ENCODE results near the gene MCTP1.

Gene MCTP1

DNA sequence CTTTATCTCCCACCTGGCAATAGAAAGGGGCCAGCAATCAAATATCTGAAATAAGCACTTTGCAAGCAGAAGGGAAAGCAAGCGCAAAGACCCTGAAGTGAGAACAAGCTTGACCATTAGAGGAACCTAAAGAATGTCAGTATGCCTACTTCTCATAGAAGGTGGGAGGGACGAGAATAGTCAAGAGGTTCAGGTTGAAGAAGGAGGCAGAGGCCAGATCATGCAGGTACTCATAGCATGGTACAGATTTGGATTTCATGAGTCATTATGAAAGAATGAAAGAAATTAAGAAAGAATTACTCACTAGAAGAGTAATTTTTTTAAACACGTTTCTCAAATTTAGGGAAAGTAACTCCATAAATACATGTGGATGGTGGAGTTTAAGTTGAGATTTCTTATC is 33.7 kb downstream of the MCTP1 start:
- TF ChIP-seq ZNF565 (CRISPR knock-in tag; conservative IDR thresholded peaks at IDR 0.05; ENCODE audit: low read depth), result no peak
- no peak for TF ChIP-seq SNAI2 (CRISPR knock-in tag; IDR thresholded peaks at IDR 0.05)
- TF ChIP-seq, protein P1, sequence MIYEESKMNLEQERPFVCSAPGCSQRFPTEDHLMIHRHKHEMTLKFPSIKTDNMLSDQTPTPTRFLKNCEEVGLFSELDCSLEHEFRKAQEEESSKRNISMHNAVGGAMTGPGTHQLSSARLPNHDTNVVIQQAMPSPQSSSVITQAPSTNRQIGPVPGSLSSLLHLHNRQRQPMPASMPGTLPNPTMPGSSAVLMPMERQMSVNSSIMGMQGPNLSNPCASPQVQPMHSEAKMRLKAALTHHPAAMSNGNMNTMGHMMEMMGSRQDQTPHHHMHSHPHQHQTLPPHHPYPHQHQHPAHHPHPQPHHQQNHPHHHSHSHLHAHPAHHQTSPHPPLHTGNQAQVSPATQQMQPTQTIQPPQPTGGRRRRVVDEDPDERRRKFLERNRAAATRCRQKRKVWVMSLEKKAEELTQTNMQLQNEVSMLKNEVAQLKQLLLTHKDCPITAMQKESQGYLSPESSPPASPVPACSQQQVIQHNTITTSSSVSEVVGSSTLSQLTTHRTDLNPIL (CRISPR knock-in tag; IDR thresholded peaks at IDR 0.05; ENCODE audit: low read depth), result no peak
- TF ChIP-seq ZNF70 (CRISPR knock-in tag; IDR thresholded peaks at IDR 0.05), result no peak
- no peak for TF ChIP-seq OSR1 (CRISPR knock-in tag; IDR thresholded peaks at IDR 0.05)
- TF ChIP-seq BACH2 (CRISPR knock-in tag; IDR thresholded peaks at IDR 0.05; ENCODE audit: borderline replicate concordance), result no peak
- TF ChIP-seq TOX (CRISPR knock-in tag; IDR thresholded peaks at IDR 0.05; ENCODE audit: borderline replicate concordance), result no peak
- no peak for TF ChIP-seq ZC3H10 (CRISPR knock-in tag; IDR thresholded peaks at IDR 0.05)
- no peak for TF ChIP-seq GLIS3 (CRISPR knock-in tag; IDR thresholded peaks at IDR 0.05)
- TF ChIP-seq ISL1 (CRISPR knock-in tag; IDR thresholded peaks at IDR 0.05), result no peak
- no peak for TF ChIP-seq ARNTL (CRISPR knock-in tag; IDR thresholded peaks at IDR 0.05; ENCODE audit: borderline replicate concordance, low read depth)
- TF ChIP-seq ZNF8 (CRISPR knock-in tag; IDR thresholded peaks at IDR 0.05), result no peak
- TF ChIP-seq RARB (CRISPR knock-in tag; IDR thresholded peaks at IDR 0.05), result no peak
- TF ChIP-seq, protein P2, sequence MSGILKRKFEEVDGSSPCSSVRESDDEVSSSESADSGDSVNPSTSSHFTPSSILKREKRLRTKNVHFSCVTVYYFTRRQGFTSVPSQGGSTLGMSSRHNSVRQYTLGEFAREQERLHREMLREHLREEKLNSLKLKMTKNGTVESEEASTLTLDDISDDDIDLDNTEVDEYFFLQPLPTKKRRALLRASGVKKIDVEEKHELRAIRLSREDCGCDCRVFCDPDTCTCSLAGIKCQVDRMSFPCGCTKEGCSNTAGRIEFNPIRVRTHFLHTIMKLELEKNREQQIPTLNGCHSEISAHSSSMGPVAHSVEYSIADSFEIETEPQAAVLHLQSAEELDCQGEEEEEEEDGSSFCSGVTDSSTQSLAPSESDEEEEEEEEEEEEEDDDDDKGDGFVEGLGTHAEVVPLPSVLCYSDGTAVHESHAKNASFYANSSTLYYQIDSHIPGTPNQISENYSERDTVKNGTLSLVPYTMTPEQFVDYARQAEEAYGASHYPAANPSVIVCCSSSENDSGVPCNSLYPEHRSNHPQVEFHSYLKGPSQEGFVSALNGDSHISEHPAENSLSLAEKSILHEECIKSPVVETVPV (CRISPR knock-in tag; IDR thresholded peaks at IDR 0.05), result no peak
- no peak for ATAC-seq

DNA sequence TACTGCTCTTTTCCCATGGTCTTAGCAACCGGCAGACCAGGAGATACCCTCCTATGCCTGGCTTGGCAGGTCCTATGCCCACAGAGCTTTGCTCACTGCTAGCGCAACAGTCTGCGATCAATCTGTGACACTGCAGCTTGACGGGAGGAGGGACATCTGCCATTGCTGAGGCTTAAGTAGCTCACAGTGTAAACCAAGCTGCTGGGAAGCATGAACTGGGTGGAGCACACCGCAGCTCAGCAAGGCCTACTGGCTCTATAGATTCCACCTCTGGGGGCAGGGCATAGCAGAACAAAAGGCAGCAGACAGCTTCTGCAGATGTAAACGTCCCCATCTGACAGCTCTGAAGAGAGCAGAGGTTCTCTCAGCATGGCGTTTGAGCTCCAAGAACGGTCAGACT is 40.4 kb downstream of the MCTP1 start:
- TF ChIP-seq, protein P2 (CRISPR knock-in tag; IDR thresholded peaks at IDR 0.05), result no peak
- TF ChIP-seq TCF4 (CRISPR knock-in tag; IDR thresholded peaks at IDR 0.05; ENCODE audit: borderline replicate concordance) (no peak), PPARA (CRISPR knock-in tag; IDR thresholded peaks at IDR 0.05; ENCODE audit: borderline replicate concordance) (no peak), ZFP30 (CRISPR knock-in tag; IDR thresholded peaks at IDR 0.05) (no peak), ARNTL (CRISPR knock-in tag; IDR thresholded peaks at IDR 0.05; ENCODE audit: borderline replicate concordance, low read depth) (no peak), RARB (CRISPR knock-in tag; IDR thresholded peaks at IDR 0.05) (no peak), ZFP3 (CRISPR knock-in tag; IDR thresholded peaks at IDR 0.05) (no peak), ZNF8 (CRISPR knock-in tag; IDR thresholded peaks at IDR 0.05) (no peak), ZC3H10 (CRISPR knock-in tag; IDR thresholded peaks at IDR 0.05) (no peak), ZNF70 (CRISPR knock-in tag; IDR thresholded peaks at IDR 0.05) (no peak), ZNF565 (CRISPR knock-in tag; conservative IDR thresholded peaks at IDR 0.05; ENCODE audit: low read depth) (no peak), TOX (CRISPR knock-in tag; IDR thresholded peaks at IDR 0.05; ENCODE audit: borderline replicate concordance) (no peak), GLIS3 (CRISPR knock-in tag; IDR thresholded peaks at IDR 0.05) (no peak), ESRRG (CRISPR knock-in tag; IDR thresholded peaks at IDR 0.05) (no peak), BACH2 (CRISPR knock-in tag; IDR thresholded peaks at IDR 0.05; ENCODE audit: borderline replicate concordance) (no peak), CSDC2 (CRISPR knock-in tag; IDR thresholded peaks at IDR 0.05) (no peak)
- TF ChIP-seq, protein P1 (CRISPR knock-in tag; IDR thresholded peaks at IDR 0.05; ENCODE audit: low read depth), result no peak
- TF ChIP-seq, protein P3, sequence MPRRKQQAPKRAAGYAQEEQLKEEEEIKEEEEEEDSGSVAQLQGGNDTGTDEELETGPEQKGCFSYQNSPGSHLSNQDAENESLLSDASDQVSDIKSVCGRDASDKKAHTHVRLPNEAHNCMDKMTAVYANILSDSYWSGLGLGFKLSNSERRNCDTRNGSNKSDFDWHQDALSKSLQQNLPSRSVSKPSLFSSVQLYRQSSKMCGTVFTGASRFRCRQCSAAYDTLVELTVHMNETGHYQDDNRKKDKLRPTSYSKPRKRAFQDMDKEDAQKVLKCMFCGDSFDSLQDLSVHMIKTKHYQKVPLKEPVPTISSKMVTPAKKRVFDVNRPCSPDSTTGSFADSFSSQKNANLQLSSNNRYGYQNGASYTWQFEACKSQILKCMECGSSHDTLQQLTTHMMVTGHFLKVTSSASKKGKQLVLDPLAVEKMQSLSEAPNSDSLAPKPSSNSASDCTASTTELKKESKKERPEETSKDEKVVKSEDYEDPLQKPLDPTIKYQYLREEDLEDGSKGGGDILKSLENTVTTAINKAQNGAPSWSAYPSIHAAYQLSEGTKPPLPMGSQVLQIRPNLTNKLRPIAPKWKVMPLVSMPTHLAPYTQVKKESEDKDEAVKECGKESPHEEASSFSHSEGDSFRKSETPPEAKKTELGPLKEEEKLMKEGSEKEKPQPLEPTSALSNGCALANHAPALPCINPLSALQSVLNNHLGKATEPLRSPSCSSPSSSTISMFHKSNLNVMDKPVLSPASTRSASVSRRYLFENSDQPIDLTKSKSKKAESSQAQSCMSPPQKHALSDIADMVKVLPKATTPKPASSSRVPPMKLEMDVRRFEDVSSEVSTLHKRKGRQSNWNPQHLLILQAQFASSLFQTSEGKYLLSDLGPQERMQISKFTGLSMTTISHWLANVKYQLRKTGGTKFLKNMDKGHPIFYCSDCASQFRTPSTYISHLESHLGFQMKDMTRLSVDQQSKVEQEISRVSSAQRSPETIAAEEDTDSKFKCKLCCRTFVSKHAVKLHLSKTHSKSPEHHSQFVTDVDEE (CRISPR knock-in tag; IDR thresholded peaks at IDR 0.05), result no peak
- no peak for ATAC-seq

DNA sequence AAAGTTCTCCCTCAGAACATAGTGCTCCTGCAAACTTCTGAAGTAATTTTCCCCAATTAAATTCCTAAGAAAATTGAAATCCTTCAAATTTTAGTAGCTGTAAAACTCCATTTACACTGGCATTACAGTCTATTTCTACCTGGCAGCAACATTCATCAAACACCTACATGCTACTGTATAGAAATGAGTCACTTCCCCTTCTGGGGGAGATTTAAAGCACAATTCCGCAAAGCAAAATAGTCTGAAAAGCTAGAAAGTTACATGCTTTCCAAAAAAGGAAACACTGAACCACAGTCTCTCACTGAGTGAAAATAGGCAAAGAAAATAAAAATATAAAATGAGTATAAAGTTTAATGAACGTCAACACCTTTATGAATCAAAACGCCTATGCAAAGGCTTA is 43.3 kb downstream of the MCTP1 start:
- no peak for ATAC-seq
- TF ChIP-seq ZFP30 (CRISPR knock-in tag; IDR thresholded peaks at IDR 0.05) (no peak), SNAI2 (CRISPR knock-in tag; IDR thresholded peaks at IDR 0.05) (no peak), OSR1 (CRISPR knock-in tag; IDR thresholded peaks at IDR 0.05) (no peak), ZNF70 (CRISPR knock-in tag; IDR thresholded peaks at IDR 0.05) (no peak), ZNF8 (CRISPR knock-in tag; IDR thresholded peaks at IDR 0.05) (no peak), ZC3H10 (CRISPR knock-in tag; IDR thresholded peaks at IDR 0.05) (no peak), PPARA (CRISPR knock-in tag; IDR thresholded peaks at IDR 0.05; ENCODE audit: borderline replicate concordance) (no peak), ESRRG (CRISPR knock-in tag; IDR thresholded peaks at IDR 0.05) (no peak), TCF4 (CRISPR knock-in tag; IDR thresholded peaks at IDR 0.05; ENCODE audit: borderline replicate concordance) (no peak), ZFP3 (CRISPR knock-in tag; IDR thresholded peaks at IDR 0.05) (no peak), ISL1 (CRISPR knock-in tag; IDR thresholded peaks at IDR 0.05) (no peak)
- TF ChIP-seq, protein P2 (CRISPR knock-in tag; IDR thresholded peaks at IDR 0.05), result no peak
- TF ChIP-seq, protein P3 (CRISPR knock-in tag; IDR thresholded peaks at IDR 0.05), result no peak

Data from SK-N-SH treated with all-trans-retinoic acid at 6 μM for 48 hours (cell line).